ENCODE data around the gene SRSF9. TPM values are rescaled to one million over a fixed set of nuclear protein-coding genes. Genes with fewer than 3 reads are reported as not detected.

Gene SRSF9
- total RNA-seq, 1 donor from 2014 or later, result 286 TPM

GRCh38 chr12:120472521-120472920 lies 3.0 kb upstream of the SRSF9 start:
- Mint-ChIP-seq H3K27ac (no peak overlapping the region), H3K4me1 (ENCODE audit: low read depth) (peaks cover 8% of the 10 kb centered on the region), H3K4me3 (ENCODE audit: low read depth) (no peak overlapping the region), H3K27me3 (no peaks in the 10 kb centered on the region), H3K36me3 (ENCODE audit: insufficient read depth) (peaks cover 4% of the 10 kb centered on the region), H3K9me3 (ENCODE audit: low read depth) (no peaks in the 10 kb centered on the region)
- no peak for DNase-seq (ENCODE audit: low spot score, unreplicated experiment)
- TF ChIP-seq CTCF (IDR thresholded peaks at IDR 0.05; ENCODE audit: unreplicated experiment), result no peak

- no peak overlapping the region for H3K27ac Mint-ChIP-seq
- H3K36me3 Mint-ChIP-seq (ENCODE audit: insufficient read depth), result peaks cover 11% of the 10 kb centered on the region
- H3K27me3 Mint-ChIP-seq, result no peaks in the 10 kb centered on the region
- H3K4me1 Mint-ChIP-seq (ENCODE audit: low read depth), result peaks cover 19% of the 10 kb centered on the region
- peak overlapping the region; percentile 87 for H3K4me3 Mint-ChIP-seq (ENCODE audit: low read depth)
- H3K9me3 Mint-ChIP-seq (ENCODE audit: low read depth), result no peaks in the 10 kb centered on the region
- no peak for TF ChIP-seq CTCF (IDR thresholded peaks at IDR 0.05; ENCODE audit: unreplicated experiment)
- no peak for DNase-seq (ENCODE audit: low spot score, unreplicated experiment)
These were observed 719 bp upstream of the SRSF9 start for GRCh38 chr12:120470150-120470784.

- Mint-ChIP-seq H3K36me3 (ENCODE audit: insufficient read depth) (peaks cover 20% of the 10 kb centered on the region), H3K4me1 (ENCODE audit: low read depth) (peaks cover 19% of the 10 kb centered on the region), H3K27me3 (no peaks in the 10 kb centered on the region), H3K4me3 (ENCODE audit: low read depth) (peak overlapping the region; percentile 87), H3K27ac (peak overlapping the region; percentile 95), H3K9me3 (ENCODE audit: low read depth) (no peaks in the 10 kb centered on the region)
- no peak for DNase-seq (ENCODE audit: low spot score, unreplicated experiment)
- TF ChIP-seq CTCF (IDR thresholded peaks at IDR 0.05; ENCODE audit: unreplicated experiment), result no peak
These were observed 613 bp downstream of the SRSF9 start for GRCh38 chr12:120468821-120469449.

- Mint-ChIP-seq H3K9me3 (ENCODE audit: low read depth) (no peaks in the 10 kb centered on the region), H3K36me3 (ENCODE audit: insufficient read depth) (peaks cover 23% of the 10 kb centered on the region), H3K4me1 (ENCODE audit: low read depth) (peaks cover 19% of the 10 kb centered on the region), H3K4me3 (ENCODE audit: low read depth) (peak overlapping the region; percentile 87), H3K27ac (peak overlapping the region; percentile 95), H3K27me3 (no peaks in the 10 kb centered on the region)
- DNase-seq (ENCODE audit: low spot score, unreplicated experiment), result peak; percentile 24
- no peak for TF ChIP-seq CTCF (IDR thresholded peaks at IDR 0.05; ENCODE audit: unreplicated experiment)
These were observed 1.2 kb downstream of the SRSF9 start for GRCh38 chr12:120468325-120468820.

- no peak for TF ChIP-seq CTCF (IDR thresholded peaks at IDR 0.05; ENCODE audit: unreplicated experiment)
- peaks cover 19% of the 10 kb centered on the region for H3K4me1 Mint-ChIP-seq (ENCODE audit: low read depth)
- no peak for DNase-seq (ENCODE audit: low spot score, unreplicated experiment)
- peaks cover 21% of the 10 kb centered on the region for H3K36me3 Mint-ChIP-seq (ENCODE audit: insufficient read depth)
- no peaks in the 10 kb centered on the region for H3K27me3 Mint-ChIP-seq
- peak overlapping the region; percentile 95 for H3K27ac Mint-ChIP-seq
- H3K9me3 Mint-ChIP-seq (ENCODE audit: low read depth), result no peaks in the 10 kb centered on the region
- peak overlapping the region; percentile 87 for H3K4me3 Mint-ChIP-seq (ENCODE audit: low read depth)
These were observed 2.1 kb downstream of the SRSF9 start for GRCh38 chr12:120467439-120467838.
